H1 (cell line): ENCODE results near the gene EHD2. TPM values are rescaled to one million over a fixed set of nuclear protein-coding genes. Genes with fewer than 3 reads are reported as not detected.

Experiments used
- CTCF ChIA-PET: fragments of 300-600 bp; sonication (Branson Sonifier 250); formaldehyde crosslinking; loops from one replicate; lab custom pipeline; 2021; ENCODE audit not compliant: partially characterized antibody; lab: Charles Lee
- POLR2A ChIA-PET: fragments of 300-600 bp; sonication (Branson Sonifier 250); formaldehyde crosslinking; loops from one replicate; lab custom pipeline; 2021; ENCODE audit warnings: inconsistent platforms; ENCODE audit not compliant: partially characterized antibody; lab: Charles Lee
- DNase-seq, 2 experiments: peaks; one replicate each; pipeline versions ENCODE4 v3.0.0 to v3.0.0-alpha.2; 2010 to 2022; ENCODE audit warnings: low spot score in 2 of 2, low read depth in 1 of 2, mixed read lengths in 1 of 2
- FAIRE-seq: peaks from 2 replicates; lab custom pipeline; 2011; peaks lifted over from hg19 to GRCh38; lab: Jason Lieb, UNC
- H2AFZ ChIP-seq: 2 replicates; pipeline ENCODE4 v1.8.1; 2012; ENCODE audit warnings: low read length, inconsistent platforms
- H2AK5ac ChIP-seq: 2 replicates; pipeline ENCODE4 v1.6.1; 2013; ENCODE audit warnings: low read depth, low read length
- H2BK120ac ChIP-seq: replicated peaks from 2 replicates; pipeline ENCODE3; 2013; ENCODE audit warnings: low read depth, low read length, inconsistent platforms
- H2BK12ac ChIP-seq: 2 replicates; pipeline ENCODE4 v1.6.1; 2013; ENCODE audit warnings: low read depth, low read length
- H2BK15ac ChIP-seq: 2 replicates; pipeline ENCODE4 v1.6.1; 2013; ENCODE audit warnings: low read length
- H2BK20ac ChIP-seq: 2 replicates; pipeline ENCODE4 v1.6.1; 2013; ENCODE audit warnings: low read length
- H2BK5ac ChIP-seq: 2 replicates; pipeline ENCODE4 v1.6.1; 2013; ENCODE audit warnings: low read depth, low read length
- H3K14ac ChIP-seq: 2 replicates; pipeline ENCODE4 v1.6.1; 2013; ENCODE audit warnings: inconsistent platforms; ENCODE audit not compliant: insufficient read length
- H3K18ac ChIP-seq: 2 replicates; pipeline ENCODE4 v1.6.1; 2013; ENCODE audit warnings: low read length; ENCODE audit errors: extremely low read depth
- H3K23ac ChIP-seq: 2 replicates; pipeline ENCODE4 v1.6.1; 2013; ENCODE audit warnings: inconsistent platforms; ENCODE audit not compliant: insufficient read length
- H3K23me2 ChIP-seq: 2 replicates; pipeline ENCODE4 v1.6.1; 2013; ENCODE audit warnings: low read depth, low read length
- H3K27ac ChIP-seq: 2 replicates; pipeline ENCODE4 v1.6.1; 2011; ENCODE audit warnings: low read depth, low read length, inconsistent platforms
- H3K27me3 ChIP-seq, 4 experiments: replicated peaks in 1 of 4; 1 replicate in 1 of 4; 2 replicates in 3 of 4; pipeline versions ENCODE4 v1.6.1 to v1.8.1; 2011 to 2013; ENCODE audit warnings: low read length in 3 of 4, mild to moderate bottlenecking in 3 of 4, inconsistent platforms in 2 of 4, mixed read lengths in 2 of 4, moderate library complexity in 1 of 4; ENCODE audit not compliant: control insufficient read depth in 3 of 4, insufficient read depth in 3 of 4; ENCODE audit errors: extremely low read depth in 1 of 4
- H3K36me3 ChIP-seq, 4 experiments: 2 replicates each; pipeline versions ENCODE4 v1.6.1 to v1.8.1; 2011 to 2013; ENCODE audit warnings: mild to moderate bottlenecking in 4 of 4, low read length in 3 of 4, moderate library complexity in 2 of 4, control low read depth in 1 of 4, inconsistent platforms in 1 of 4; ENCODE audit not compliant: insufficient read depth in 4 of 4, control insufficient read depth in 2 of 4
- H3K4ac ChIP-seq: replicated peaks from 2 replicates; pipeline ENCODE3; 2013; ENCODE audit warnings: low read length, low read depth, mixed read lengths, inconsistent platforms; ENCODE audit not compliant: insufficient read length
- H3K4me1 ChIP-seq, 4 experiments: replicated peaks in 1 of 4; 1 replicate in 1 of 4; 2 replicates in 3 of 4; pipeline versions ENCODE4 v1.6.1 to v1.8.1; 2011 to 2013; ENCODE audit warnings: low read length in 3 of 4, inconsistent platforms in 2 of 4, mixed read lengths in 1 of 4; ENCODE audit not compliant: insufficient read depth in 4 of 4, control insufficient read depth in 3 of 4
- H3K4me2 ChIP-seq, 2 experiments: 2 replicates each; pipeline versions ENCODE4 v1.6.1 to v1.8.1; 2011 to 2013; ENCODE audit warnings: low read depth in 2 of 2, low read length in 2 of 2, control low read depth in 1 of 2, inconsistent platforms in 1 of 2, mild to moderate bottlenecking in 1 of 2; ENCODE audit not compliant: insufficient read depth in 1 of 2
- H3K4me3 ChIP-seq, 4 experiments: fragments of 200-600, 300-600 bp in 1 of 4; sonication (generic), shearing (Covaris generic), sonication (Bioruptor Twin) in 1 of 4; 2 replicates each; pipeline versions ENCODE4 v1.5.1 to v1.8.1; 2011 to 2016; ENCODE audit warnings: low read length in 4 of 4, low read depth in 3 of 4, control low read depth in 2 of 4, inconsistent platforms in 2 of 4, mild to moderate bottlenecking in 2 of 4, mixed read lengths in 1 of 4, moderate library complexity in 1 of 4; ENCODE audit not compliant: insufficient read depth in 2 of 4; ENCODE audit errors: extremely low read depth in 1 of 4
- H3K56ac ChIP-seq: replicated peaks from 2 replicates; pipeline ENCODE3; 2013; ENCODE audit warnings: low read depth, mild to moderate bottlenecking, mixed read lengths, low read length, inconsistent platforms; ENCODE audit not compliant: insufficient read length
- H3K79me1 ChIP-seq: 2 replicates; pipeline ENCODE4 v1.6.1; 2013; ENCODE audit warnings: low read depth, low read length, control low read depth
- H3K79me2 ChIP-seq, 2 experiments: 2 replicates each; pipeline versions ENCODE4 v1.6.1 to v1.8.1; 2012 to 2013; ENCODE audit warnings: low read length in 2 of 2, mild to moderate bottlenecking in 2 of 2, inconsistent platforms in 1 of 2; ENCODE audit not compliant: insufficient read depth in 2 of 2, control insufficient read depth in 1 of 2
- H3K9ac ChIP-seq, 4 experiments: replicated peaks in 1 of 4; 1 replicate in 1 of 4; 2 replicates in 3 of 4; pipeline versions ENCODE4 v1.6.1 to v1.8.1; 2011 to 2013; ENCODE audit warnings: low read depth in 3 of 4, low read length in 3 of 4, control low read depth in 2 of 4, mild to moderate bottlenecking in 2 of 4, moderate library complexity in 2 of 4, inconsistent platforms in 1 of 4; ENCODE audit errors: extremely low read depth in 1 of 4
- H3K9me3 ChIP-seq, 2 experiments: 2 replicates each; pipeline versions ENCODE4 v1.6.1 to v1.8.1; 2012 to 2013; ENCODE audit warnings: mild to moderate bottlenecking in 2 of 2, moderate library complexity in 2 of 2, control low read depth in 1 of 2, inconsistent platforms in 1 of 2, low read depth in 1 of 2, low read length in 1 of 2, mixed read lengths in 1 of 2; ENCODE audit not compliant: insufficient read depth in 2 of 2
- H4K20me1 ChIP-seq, 2 experiments: replicated peaks in 1 of 2; 2 replicates each; pipeline versions ENCODE3 to v1.8.1; 2011 to 2013; ENCODE audit warnings: inconsistent platforms in 2 of 2, low read length in 2 of 2, mild to moderate bottlenecking in 1 of 2; ENCODE audit not compliant: insufficient read depth in 2 of 2, control insufficient read depth in 1 of 2
- H4K5ac ChIP-seq: 2 replicates; pipeline ENCODE4 v1.6.1; 2013; ENCODE audit warnings: low read length, low read depth, mixed read lengths, inconsistent platforms; ENCODE audit not compliant: insufficient read length
- H4K8ac ChIP-seq: 2 replicates; pipeline ENCODE4 v1.8.0; 2013; ENCODE audit warnings: mild to moderate bottlenecking, moderate library complexity, low read length, inconsistent platforms; ENCODE audit not compliant: insufficient read depth; ENCODE audit errors: extremely low read depth
- H4K91ac ChIP-seq: replicated peaks from 2 replicates; pipeline ENCODE3; 2013; ENCODE audit warnings: low read length, mixed read lengths, inconsistent platforms; ENCODE audit not compliant: insufficient read length
- ASH2L ChIP-seq: fragments of 200-600, 300-600 bp; sonication (generic); IDR thresholded peaks from one replicate; pipeline ENCODE4 v1.7.1; 2017; ENCODE audit warnings: low read length
- BRCA1 ChIP-seq: IDR thresholded peaks from 2 replicates; pipeline ENCODE4 v1.6.1; 2012; ENCODE audit warnings: low read depth, low read length, improper control_type of control experiment
- CEBPB ChIP-seq: IDR thresholded peaks from 2 replicates; pipeline ENCODE4 v1.6.1; 2012; ENCODE audit warnings: low read depth, low read length
- CHD2 ChIP-seq: IDR thresholded peaks from 2 replicates; pipeline ENCODE4 v1.6.1; 2012; ENCODE audit warnings: low read length, improper control_type of control experiment
- CREB1 ChIP-seq: IDR thresholded peaks from 2 replicates; pipeline ENCODE4 v1.6.1; 2012; ENCODE audit warnings: inconsistent platforms
- JUN ChIP-seq: IDR thresholded peaks from 2 replicates; pipeline ENCODE4 v1.6.1; 2011; ENCODE audit warnings: low read depth, mild to moderate bottlenecking, improper control_type of control experiment, low read length
- NRF1 ChIP-seq: IDR thresholded peaks from 2 replicates; pipeline ENCODE4 v1.6.1; 2011; ENCODE audit warnings: mild to moderate bottlenecking, low read depth, low read length, improper control_type of control experiment
- SUZ12 ChIP-seq: fragments of 200-600 bp; sonication (generic); IDR thresholded peaks from 2 replicates; pipeline ENCODE4 v1.6.1; 2012; ENCODE audit warnings: mild to moderate bottlenecking, inconsistent platforms, low read length, moderate library complexity, mixed read lengths
- WGBS, 2 experiments: shearing (Covaris generic) in 1 of 2; methylation state at CpG; one replicate each; pipeline versions ENCODE4 v1.1.6 to v1.1.7; 2013 to 2015; ENCODE audit warnings: low lambda C conversion rate in 2 of 2, mixed read lengths in 2 of 2, inconsistent platforms in 1 of 2, low coverage in 1 of 2, missing lambda C conversion rate in 1 of 2; ENCODE audit not compliant: insufficient replicate concordance in 2 of 2, insufficient coverage in 1 of 2, insufficient read length in 1 of 2; ENCODE audit errors: extremely low coverage in 1 of 2, missing lambda C conversion rate in 1 of 2; 5-methylcytosine and 5-hydroxymethylcytosine counted together
- polyA plus RNA-seq, 7 experiments: library from polyadenylated mRNA; depleted of rRNA in 3 of 7; stranded (reverse) in 5 of 7; unstranded in 2 of 7; fragments of >200 nt in 5 of 7; fragments of 200-250 nt in 2 of 7; gene quantifications; 1 replicate in 5 of 7; 2 replicates in 1 of 7; 4 replicates in 1 of 7; pipeline versions ENCODE4 v1.2.1 to v1.2.3, GENCODE V29; 2011 to 2013; ENCODE audit warnings: missing spikeins in 2 of 7, mixed read lengths in 2 of 7
- total RNA-seq: library from RNA; stranded (reverse); fragmentation: NEBNext Ultra II Directional; extraction: Animal tissue kit (Norgen Biotek cat#: 25700); gene quantifications from 2 replicates; pipeline ENCODE4 v1.2.1, GENCODE V29; 2021
- TF ChIP-seq, protein P1 (sequence below): IDR thresholded peaks from 2 replicates; pipeline ENCODE4 v1.6.1; 2012; ENCODE audit warnings: low read length, inconsistent platforms
- TF ChIP-seq, protein P2 (sequence below): IDR thresholded peaks from 2 replicates; pipeline ENCODE4 v1.6.1; 2012; ENCODE audit warnings: inconsistent platforms

Gene EHD2
- total and polyA plus RNA-seq, 2 of the 8 experiments (the other 6 are each of a cell fraction or from before 2014, with no cell fraction given) = 4.5 to 14.3 TPM

DNA sequence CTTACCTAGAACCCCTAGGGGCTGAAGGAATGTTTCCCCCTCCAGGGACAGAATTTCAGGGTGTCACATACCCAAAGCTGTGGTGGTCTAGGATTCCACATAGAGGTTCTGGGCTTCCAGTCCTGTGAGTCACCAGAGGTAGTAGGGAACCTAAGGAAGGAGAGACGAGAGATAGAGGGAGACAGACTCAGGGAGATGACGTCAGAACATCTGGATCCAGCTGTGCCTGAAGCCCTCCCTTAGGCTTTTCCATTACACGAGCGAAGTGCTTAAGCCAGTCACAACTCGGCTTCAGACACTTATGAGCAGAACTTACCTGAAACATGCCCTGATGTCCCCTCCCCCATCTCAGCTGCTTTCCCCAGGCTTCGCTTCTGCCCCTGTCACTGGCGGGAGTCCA, 53.4 kb downstream of the EHD2 start:
- H3K36me3 ChIP-seq = no peaks in the 10 kb centered on the region; a peak in 1 of 8 replicates
- CTCF ChIA-PET = interaction anchor here (0.6 to 6.3 kb wide), 15 partner anchors 8 to 108 kb away, joined by 3 to 150 read pairs (median 8); partner anchors contain the start of genes EHD2 and NOP53
- no peak overlapping the region for H3K4me2 ChIP-seq
- H3K27me3 ChIP-seq = no peaks in the 10 kb centered on the region
- H2BK120ac ChIP-seq = no peak overlapping the region
- POLR2A ChIA-PET = interaction anchor here (1.4 to 7.2 kb wide), 7 partner anchors 10 to 318 kb away, joined by 5 to 46 read pairs (median 7); partner anchors contain the start of gene SELENOW
- no peak overlapping the region for H4K8ac ChIP-seq
- H2BK15ac ChIP-seq = 0 out of 2 replicates have a peak overlapping the region, but pooled peaks have one; percentile 46
- no peak overlapping the region for H3K4me3 ChIP-seq
- no peak for DNase-seq
- peak overlapping the region; percentile 66; the same call in 1 of the 2 replicates for H2BK5ac ChIP-seq
- H3K56ac ChIP-seq = no peak overlapping the region
- H4K5ac ChIP-seq = no peak overlapping the region
- no peaks in the 10 kb centered on the region for H4K20me1 ChIP-seq
- no peak overlapping the region for H3K4ac ChIP-seq
- peaks cover 9% of the 10 kb centered on the region; the same call in 1 of the 2 replicates for H3K23me2 ChIP-seq
- H3K18ac ChIP-seq = no peak overlapping the region
- WGBS, 2 experiments = 91% methylated on average over 7 of the region's 7 CpGs; no CpG with 5 or more reads in 1 of the 2 experiments
- no peak overlapping the region for H3K27ac ChIP-seq
- no peaks in the 10 kb centered on the region for H3K79me1 ChIP-seq
- H2AK5ac ChIP-seq = peak overlapping the region; percentile 75; the same call in 1 of the 2 replicates
- H2BK20ac ChIP-seq = 0 out of 2 replicates have a peak overlapping the region, but pooled peaks have one; percentile 61
- no peak overlapping the region for H2AFZ ChIP-seq
- H3K14ac ChIP-seq = no peak overlapping the region
- H3K79me2 ChIP-seq = no peaks in the 10 kb centered on the region
- no peak overlapping the region for H3K23ac ChIP-seq
- FAIRE-seq = no peak
- H3K9ac ChIP-seq = no peak overlapping the region
- H3K9me3 ChIP-seq = no peaks in the 10 kb centered on the region
- H3K4me1 ChIP-seq = peaks cover 0 to 6% (median 3%) of the 10 kb centered on the region in 4 experiments; a peak in 5 of 7 replicates
- no peak overlapping the region for H4K91ac ChIP-seq
- peak overlapping the region; percentile 92; the same call in 1 of the 2 replicates for H2BK12ac ChIP-seq
- TF ChIP-seq, protein P1, sequence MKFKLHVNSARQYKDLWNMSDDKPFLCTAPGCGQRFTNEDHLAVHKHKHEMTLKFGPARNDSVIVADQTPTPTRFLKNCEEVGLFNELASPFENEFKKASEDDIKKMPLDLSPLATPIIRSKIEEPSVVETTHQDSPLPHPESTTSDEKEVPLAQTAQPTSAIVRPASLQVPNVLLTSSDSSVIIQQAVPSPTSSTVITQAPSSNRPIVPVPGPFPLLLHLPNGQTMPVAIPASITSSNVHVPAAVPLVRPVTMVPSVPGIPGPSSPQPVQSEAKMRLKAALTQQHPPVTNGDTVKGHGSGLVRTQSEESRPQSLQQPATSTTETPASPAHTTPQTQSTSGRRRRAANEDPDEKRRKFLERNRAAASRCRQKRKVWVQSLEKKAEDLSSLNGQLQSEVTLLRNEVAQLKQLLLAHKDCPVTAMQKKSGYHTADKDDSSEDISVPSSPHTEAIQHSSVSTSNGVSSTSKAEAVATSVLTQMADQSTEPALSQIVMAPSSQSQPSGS = no peak
- TF ChIP-seq CHD2 (no peak), CREB1 (no peak), NRF1 (no peak), ASH2L (no peak), BRCA1 (no peak), SUZ12 (no peak), CEBPB (no peak), JUN (no peak)
- TF ChIP-seq, protein P2, sequence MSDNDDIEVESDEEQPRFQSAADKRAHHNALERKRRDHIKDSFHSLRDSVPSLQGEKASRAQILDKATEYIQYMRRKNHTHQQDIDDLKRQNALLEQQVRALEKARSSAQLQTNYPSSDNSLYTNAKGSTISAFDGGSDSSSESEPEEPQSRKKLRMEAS = no peak
